ENCODE data around the gene XKR8. TPM values are rescaled to one million over a fixed set of nuclear protein-coding genes. Genes with fewer than 3 reads are reported as not detected.

XKR8 gene
- total RNA-seq (2013; cell fraction: nucleolus; rRNA removed): 2.8 and 2.9 TPM in 2 replicates
- total RNA-seq (2014; rRNA removed): 1.3 TPM in 2 replicates
- 1.4 and 1.5 TPM in 2 replicates for total RNA-seq (2014; rRNA removed; fragmentation: Illumina TruSeq; extraction: Trizol)
- 3.5 and 4.4 TPM in 2 replicates for total RNA-seq (2021)
- 1.7 TPM for polyA plus RNA-seq (2011; ENCODE audit: low read depth)
- 2.6 and 3.2 TPM in 2 replicates for polyA plus RNA-seq (2011; rRNA removed)
- polyA plus RNA-seq (2011; cell fraction: cytosol; rRNA removed): 4.7 and 5.8 TPM in 2 replicates
- 4.7 and 5.0 TPM in 2 replicates for polyA plus RNA-seq (2011; cell fraction: nucleus; rRNA removed)
- polyA plus RNA-seq (2012): 3.3 and 3.6 TPM in 2 replicates
- 1.2 and 2.0 TPM in 2 replicates for polyA plus RNA-seq (2014; fragmentation: Illumina TruSeq; extraction: Trizol)
- 1 to 10 TPM in 1 of 2 experiments, under 1 TPM in 1; 0.80 to 1.1 TPM for polyA plus RNA-seq (2014; fragmentation: Nextera tagmentation; extraction: Ambion mirVana)
- 3.1 and 3.3 TPM in 2 replicates for polyA plus RNA-seq (2014; rRNA removed)
- 1 to 10 TPM; 3.3 to 3.7 TPM for polyA plus RNA-seq (2016; fragmentation: Nextera tagmentation; extraction: Ambion mirVana)
- 2.2 and 4.4 TPM in 2 replicates for polyA minus RNA-seq (2011; rRNA and poly(A)+ RNA removed)
- 1.7 and 2.4 TPM in 2 replicates for polyA minus RNA-seq (2011; cell fraction: cytosol; rRNA and poly(A)+ RNA removed)
- 1.1 and 1.3 TPM in 2 replicates for polyA minus RNA-seq (2011; cell fraction: nucleus; rRNA and poly(A)+ RNA removed)
- Bru-seq, nascent RNA: percentile 56 among the genes with signal in this experiment
- percentile 50 among the genes with signal in this experiment for BruChase-seq, experiment 1, labeled RNA remaining after a 6-hour chase
- BruChase-seq, experiment 2, labeled RNA remaining after a 2-hour chase: percentile 57 among the genes with signal in this experiment
- long read RNA-seq, experiment 1, transcript XKR8-201 (3 exons, 2,692 nt): major isoform, 5 of 6 reads
- long read RNA-seq, experiment 1, partial matches to known transcripts: 0 of 6 reads
- long read RNA-seq, experiment 1, other reads (novel, unspliced or antisense): 1 of 6 reads
- long read RNA-seq, experiment 2, partial matches to known transcripts: 1 of 1 reads
- long read RNA-seq, experiment 2, other reads (novel, unspliced or antisense): 0 of 1 reads

- ChIA-PET POLR2A (interaction anchor here (0.5 kb wide), 1 partner anchor 16 kb away, joined by 7 read pairs; no protein-coding TSS in a partner anchor), CTCF (interaction anchor here (0.6 to 0.9 kb wide), 2 partner anchors 33 to 92 kb away, joined by 3 read pairs; no protein-coding TSS in a partner anchor), RAD21 (ENCODE audit: unreplicated experiment) (interaction anchor here (0.7 to 1.2 kb wide), 4 partner anchors 14 to 102 kb away, joined by 3 to 4 read pairs (median 3); no protein-coding TSS in a partner anchor), SMC1A (ENCODE audit: uncharacterized antibody, unreplicated experiment) (interaction anchor here (1.6 to 1.9 kb wide), 2 partner anchors 15 to 130 kb away, joined by 5 read pairs; no protein-coding TSS in a partner anchor)
- Histone ChIP-seq H2AFZ (ENCODE audit: control insufficient read depth, low read depth, low read length) (peak within 1 kb of the TSS; percentile 99), H3K36me3 (ENCODE audit: control insufficient read depth in 2 of 2, insufficient read depth in 2 of 2, low read length in 1 of 2) (peaks cover 0 to 2% of the 10 kb centered on the region in 2 experiments; a peak in 2 of 4 replicates), H3K4me1 (ENCODE audit: control insufficient read depth, insufficient read depth, low read length) (peaks cover 4% of the 10 kb centered on the region), H3K79me2 (ENCODE audit: control insufficient read depth, insufficient read depth, low read length) (no peaks in the 10 kb centered on the region), H3K4me2 (ENCODE audit: control insufficient read depth, insufficient read depth) (peak within 1 kb of the TSS; percentile 90), H3K9me3 (replicated peaks; ENCODE audit: control insufficient read depth, insufficient read depth, low read length) (no peaks in the 10 kb centered on the region), H3K9ac (ENCODE audit: control insufficient read depth, insufficient read depth, low read length) (peak within 1 kb of the TSS; percentile 68), H3K27ac (ENCODE audit: control insufficient read depth, insufficient read depth) (0 out of 2 replicates have a peak within 1 kb of the TSS, but pooled peaks have one; percentile 31), H3K27me3 (replicated peaks in 1 of 2; ENCODE audit: control insufficient read depth in 2 of 2, insufficient read depth in 2 of 2, low read length in 1 of 2) (no peaks in the 10 kb centered on the region), H3K4me3 (peak within 1 kb of the TSS; percentile 82), H4K20me1 (ENCODE audit: control insufficient read depth, insufficient read depth) (no peaks in the 10 kb centered on the region)
- in situ Hi-C loops (cut with MboI) (no loop called here), intact Hi-C loops (cut with micrococcal nuclease; ENCODE audit: unreplicated experiment) (loop anchor here (10.0 kb wide), 1 partner anchor 535 kb away; no protein-coding TSS in a partner anchor)
- ATAC-seq: peak; percentile 98
- peak; percentile 31 for DNase-seq (ENCODE audit: low read depth, low spot score)
- WGBS (ENCODE audit: insufficient coverage, insufficient replicate concordance, low lambda C conversion rate, missing lambda C conversion rate): 10% methylated on average over 46 of the region's 68 CpGs
- FAIRE-seq: no peak
- BruUV-seq (replicated peaks): no TSS peak
- TF ChIP-seq WRNIP1 (IDR thresholded peaks at IDR 0.05; ENCODE audit: borderline replicate concordance, low read depth, low read length): no peak
- TF ChIP-seq ZNF24 (IDR thresholded peaks at IDR 0.05): no peak
- TF ChIP-seq, protein P1, sequence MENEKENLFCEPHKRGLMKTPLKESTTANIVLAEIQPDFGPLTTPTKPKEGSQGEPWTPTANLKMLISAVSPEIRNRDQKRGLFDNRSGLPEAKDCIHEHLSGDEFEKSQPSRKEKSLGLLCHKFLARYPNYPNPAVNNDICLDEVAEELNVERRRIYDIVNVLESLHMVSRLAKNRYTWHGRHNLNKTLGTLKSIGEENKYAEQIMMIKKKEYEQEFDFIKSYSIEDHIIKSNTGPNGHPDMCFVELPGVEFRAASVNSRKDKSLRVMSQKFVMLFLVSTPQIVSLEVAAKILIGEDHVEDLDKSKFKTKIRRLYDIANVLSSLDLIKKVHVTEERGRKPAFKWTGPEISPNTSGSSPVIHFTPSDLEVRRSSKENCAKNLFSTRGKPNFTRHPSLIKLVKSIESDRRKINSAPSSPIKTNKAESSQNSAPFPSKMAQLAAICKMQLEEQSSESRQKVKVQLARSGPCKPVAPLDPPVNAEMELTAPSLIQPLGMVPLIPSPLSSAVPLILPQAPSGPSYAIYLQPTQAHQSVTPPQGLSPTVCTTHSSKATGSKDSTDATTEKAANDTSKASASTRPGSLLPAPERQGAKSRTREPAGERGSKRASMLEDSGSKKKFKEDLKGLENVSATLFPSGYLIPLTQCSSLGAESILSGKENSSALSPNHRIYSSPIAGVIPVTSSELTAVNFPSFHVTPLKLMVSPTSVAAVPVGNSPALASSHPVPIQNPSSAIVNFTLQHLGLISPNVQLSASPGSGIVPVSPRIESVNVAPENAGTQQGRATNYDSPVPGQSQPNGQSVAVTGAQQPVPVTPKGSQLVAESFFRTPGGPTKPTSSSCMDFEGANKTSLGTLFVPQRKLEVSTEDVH (IDR thresholded peaks at IDR 0.05; ENCODE audit: low read depth, partially characterized antibody): no peak
- TF ChIP-seq, protein P2, sequence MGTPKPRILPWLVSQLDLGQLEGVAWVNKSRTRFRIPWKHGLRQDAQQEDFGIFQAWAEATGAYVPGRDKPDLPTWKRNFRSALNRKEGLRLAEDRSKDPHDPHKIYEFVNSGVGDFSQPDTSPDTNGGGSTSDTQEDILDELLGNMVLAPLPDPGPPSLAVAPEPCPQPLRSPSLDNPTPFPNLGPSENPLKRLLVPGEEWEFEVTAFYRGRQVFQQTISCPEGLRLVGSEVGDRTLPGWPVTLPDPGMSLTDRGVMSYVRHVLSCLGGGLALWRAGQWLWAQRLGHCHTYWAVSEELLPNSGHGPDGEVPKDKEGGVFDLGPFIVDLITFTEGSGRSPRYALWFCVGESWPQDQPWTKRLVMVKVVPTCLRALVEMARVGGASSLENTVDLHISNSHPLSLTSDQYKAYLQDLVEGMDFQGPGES (IDR thresholded peaks at IDR 0.05): no peak
- TF ChIP-seq BHLHE40 (IDR thresholded peaks at IDR 0.05; ENCODE audit: borderline replicate concordance in 1 of 2, low read depth in 2 of 2, low read length in 1 of 2): peak in 1 of 2 experiments; percentile 44; a peak in 1 of 4 replicates
- TF ChIP-seq PAX8 (IDR thresholded peaks at IDR 0.05): no peak
- no peak; the same call in none of the 2 replicates for TF ChIP-seq DPF2 (IDR thresholded peaks at IDR 0.05)
- TF ChIP-seq HDAC6 (IDR thresholded peaks at IDR 0.05; ENCODE audit: unreplicated experiment): peak; percentile 20
- TF ChIP-seq, protein P3, sequence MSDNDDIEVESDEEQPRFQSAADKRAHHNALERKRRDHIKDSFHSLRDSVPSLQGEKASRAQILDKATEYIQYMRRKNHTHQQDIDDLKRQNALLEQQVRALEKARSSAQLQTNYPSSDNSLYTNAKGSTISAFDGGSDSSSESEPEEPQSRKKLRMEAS (IDR thresholded peaks at IDR 0.05; ENCODE audit: low read depth, low read length): peak; percentile 45; the same call in 1 of the 2 replicates
- TF ChIP-seq CHD1 (IDR thresholded peaks at IDR 0.05; ENCODE audit: low read depth, low read length): no peak
- TF ChIP-seq NBN (IDR thresholded peaks at IDR 0.05): no peak; the same call in 1 of the 2 replicates
- no peak for TF ChIP-seq IKZF2 (IDR thresholded peaks at IDR 0.05)
- no peak for TF ChIP-seq EZH2 (IDR thresholded peaks at IDR 0.05; ENCODE audit: borderline replicate concordance, control insufficient read depth, low read depth, low read length)
Observed at GRCh38 chr1:27959792-27960603, at the start of gene XKR8. TSS of gene XKR8 (plus strand) at chr1:27959973. CDS start at chr1:27960070, 97 bp downstream.

Measured in GM12878 (cell line).